ENCODE data around the gene CHMP2A. TPM values are rescaled to one million over a fixed set of nuclear protein-coding genes. Genes with fewer than 3 reads are reported as not detected.

CHMP2A gene
- total and polyA plus RNA-seq, 2 of the 8 experiments (the other 6 are each of a cell fraction or from before 2014, with no cell fraction given): 70.0 to 132 TPM

- Histone ChIP-seq H3K4me2 (ENCODE audit: insufficient read depth in 1 of 2, low read depth in 2 of 2, low read length in 2 of 2) (peak overlapping the region; percentile 87 to 96; a peak in 3 of 4 replicates), H3K79me1 (ENCODE audit: low read depth, low read length) (peaks cover 4% of the 10 kb centered on the region), H3K36me3 (ENCODE audit: control insufficient read depth in 2 of 4, insufficient read depth in 4 of 4, low read length in 3 of 4) (peaks cover 6 to 22% (median 14%) of the 10 kb centered on the region in 4 experiments), H4K91ac (replicated peaks; ENCODE audit: insufficient read length, low read length) (no peak overlapping the region), H2BK5ac (ENCODE audit: low read depth, low read length) (0 out of 2 replicates have a peak overlapping the region, but pooled peaks have one; percentile 66), H3K18ac (ENCODE audit: extremely low read depth, low read length) (no peak overlapping the region), H3K4me1 (replicated peaks in 1 of 4; ENCODE audit: control insufficient read depth in 3 of 4, insufficient read depth in 4 of 4, low read length in 3 of 4) (peaks cover 0 to 32% (median 18%) of the 10 kb centered on the region in 4 experiments; a peak in 6 of 7 replicates), H4K8ac (ENCODE audit: extremely low read depth, insufficient read depth, low read length) (0 out of 2 replicates have a peak overlapping the region, but pooled peaks have one; percentile 15), H3K79me2 (ENCODE audit: control insufficient read depth in 1 of 2, insufficient read depth in 2 of 2, low read length in 2 of 2) (peaks cover 7 to 19% of the 10 kb centered on the region in 2 experiments), H3K4me3 (ENCODE audit: extremely low read depth in 1 of 4, insufficient read depth in 2 of 4, low read depth in 3 of 4, low read length in 4 of 4) (peak overlapping the region in 3 of 4 experiments; percentile 76 to 87 (median 86); a peak in 5 of 8 replicates), H3K27me3 (replicated peaks in 1 of 4; ENCODE audit: control insufficient read depth in 3 of 4, extremely low read depth in 1 of 4, insufficient read depth in 3 of 4, low read length in 3 of 4) (peaks cover 0 to 5% (median 2%) of the 10 kb centered on the region in 4 experiments; a peak in 3 of 7 replicates), H3K4ac (replicated peaks; ENCODE audit: insufficient read length, low read depth, low read length) (no peak overlapping the region), H3K23ac (ENCODE audit: insufficient read length) (no peak overlapping the region), H3K56ac (replicated peaks; ENCODE audit: insufficient read length, low read depth, low read length) (no peak overlapping the region), H2AFZ (ENCODE audit: low read length) (no peak overlapping the region), H3K9ac (replicated peaks in 1 of 4; ENCODE audit: extremely low read depth in 1 of 4, low read depth in 3 of 4, low read length in 3 of 4) (peak overlapping the region in 3 of 4 experiments; percentile 61 to 87 (median 84); a peak in 3 of 7 replicates), H2BK120ac (replicated peaks; ENCODE audit: low read depth, low read length) (no peak overlapping the region), H3K14ac (ENCODE audit: insufficient read length) (no peak overlapping the region), H3K9me3 (ENCODE audit: insufficient read depth in 2 of 2, low read depth in 1 of 2, low read length in 1 of 2) (no peaks in the 10 kb centered on the region), H2BK12ac (ENCODE audit: low read depth, low read length) (no peak overlapping the region), H2AK5ac (ENCODE audit: low read depth, low read length) (no peak overlapping the region), H3K27ac (ENCODE audit: low read depth, low read length) (no peak overlapping the region), H2BK20ac (ENCODE audit: low read length) (no peak overlapping the region), H4K5ac (ENCODE audit: insufficient read length, low read depth, low read length) (no peak overlapping the region), H3K23me2 (ENCODE audit: low read depth, low read length) (peaks cover 24% of the 10 kb centered on the region), H2BK15ac (ENCODE audit: low read length) (no peak overlapping the region), H4K20me1 (replicated peaks in 1 of 2; ENCODE audit: control insufficient read depth in 1 of 2, insufficient read depth in 2 of 2, low read length in 2 of 2) (peaks cover 0 to 9% of the 10 kb centered on the region in 2 experiments)
- CTCF ChIA-PET (ENCODE audit: partially characterized antibody): interaction anchor here (1.1 to 7.3 kb wide), 4 partner anchors 10 to 40 kb away, joined by 3 to 35 read pairs (median 6); partner anchors contain the start of gene ZBTB45
- POLR2A ChIA-PET (ENCODE audit: partially characterized antibody): interaction anchor here (0.6 to 17.2 kb wide), 3 partner anchors 7 to 328 kb away, joined by 3 to 434 read pairs (median 188); partner anchors contain the start of genes CHMP2A, SLC27A5, TRIM28 and ZBTB45
- WGBS, 2 experiments (ENCODE audit: extremely low coverage in 1 of 2, insufficient coverage in 1 of 2, insufficient read length in 1 of 2, insufficient replicate concordance in 2 of 2, low coverage in 1 of 2, low lambda C conversion rate in 2 of 2, missing lambda C conversion rate in 1 of 2): 88% methylated on average over 10 of the region's 10 CpGs; no CpG with 5 or more reads in 1 of the 2 experiments
- TF ChIP-seq YY1 (IDR thresholded peaks at IDR 0.05; ENCODE audit: low read depth, low read length) (no peak), CHD2 (IDR thresholded peaks at IDR 0.05; ENCODE audit: low read length) (no peak), SP2 (IDR thresholded peaks at IDR 0.05; ENCODE audit: low read length) (no peak), SIX5 (IDR thresholded peaks at IDR 0.05; ENCODE audit: low read depth, low read length) (no peak), NANOG (IDR thresholded peaks at IDR 0.05; ENCODE audit: insufficient read depth, low read depth, low read length, poor library complexity, severe bottlenecking) (no peak), TBP (IDR thresholded peaks at IDR 0.05; ENCODE audit: low read depth, low read length) (no peak), CBX5 (IDR thresholded peaks at IDR 0.05; ENCODE audit: low read depth, low read length) (no peak), EGR1 (IDR thresholded peaks at IDR 0.05; ENCODE audit: borderline replicate concordance, low read depth, low read length) (no peak)
- no peak for FAIRE-seq
- no peak for DNase-seq (ENCODE audit: low read depth in 1 of 2, low spot score in 2 of 2)
These were observed 1.8 kb upstream of the CHMP2A start for GRCh38 chr19:58556622-58557220.

Data from H1 (cell line).